ENCODE data around the gene ERN1.
"Not testable (repeated sequence)": the region's sequence is repeated elsewhere in the genome, so short reads cannot be mapped to it uniquely, and the experiment has no call there.

ERN1 gene

DNA sequence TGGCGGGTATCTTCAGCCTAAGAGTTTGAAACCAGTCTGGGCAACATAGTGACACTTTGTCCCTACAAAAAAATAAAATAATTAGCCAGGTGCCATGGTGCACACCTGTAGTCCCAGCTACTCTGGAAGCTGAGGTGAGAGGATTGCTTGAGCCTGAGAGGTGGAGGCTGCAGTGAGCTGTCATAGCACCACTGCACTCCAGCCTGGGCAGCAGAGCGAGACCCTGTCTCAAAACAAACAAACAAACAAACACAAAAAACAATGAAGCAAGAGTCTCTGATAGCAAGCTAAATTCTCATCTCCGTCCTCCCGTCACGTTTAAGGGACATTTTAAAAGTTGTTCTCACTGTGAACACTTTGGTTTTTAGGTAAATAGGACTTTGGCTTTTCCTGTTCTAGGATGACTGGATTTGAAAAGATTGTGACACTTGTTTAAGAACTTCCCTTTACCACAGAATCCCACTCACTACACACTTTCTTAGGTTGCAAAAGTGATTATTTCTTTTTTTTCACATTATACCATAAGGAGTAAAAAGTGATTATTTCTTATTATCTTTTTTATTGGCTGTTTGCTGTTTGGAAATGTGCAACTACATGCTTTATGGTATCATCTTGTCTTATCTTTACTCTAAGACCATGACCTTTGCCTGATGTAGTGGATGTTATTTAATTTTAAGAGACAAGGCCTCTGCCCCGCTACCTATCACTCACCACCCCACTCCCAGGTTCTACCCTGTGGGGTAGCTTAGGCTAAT, 4.4 kb upstream of the ERN1 start:
- DNase-seq: no peak

DNA sequence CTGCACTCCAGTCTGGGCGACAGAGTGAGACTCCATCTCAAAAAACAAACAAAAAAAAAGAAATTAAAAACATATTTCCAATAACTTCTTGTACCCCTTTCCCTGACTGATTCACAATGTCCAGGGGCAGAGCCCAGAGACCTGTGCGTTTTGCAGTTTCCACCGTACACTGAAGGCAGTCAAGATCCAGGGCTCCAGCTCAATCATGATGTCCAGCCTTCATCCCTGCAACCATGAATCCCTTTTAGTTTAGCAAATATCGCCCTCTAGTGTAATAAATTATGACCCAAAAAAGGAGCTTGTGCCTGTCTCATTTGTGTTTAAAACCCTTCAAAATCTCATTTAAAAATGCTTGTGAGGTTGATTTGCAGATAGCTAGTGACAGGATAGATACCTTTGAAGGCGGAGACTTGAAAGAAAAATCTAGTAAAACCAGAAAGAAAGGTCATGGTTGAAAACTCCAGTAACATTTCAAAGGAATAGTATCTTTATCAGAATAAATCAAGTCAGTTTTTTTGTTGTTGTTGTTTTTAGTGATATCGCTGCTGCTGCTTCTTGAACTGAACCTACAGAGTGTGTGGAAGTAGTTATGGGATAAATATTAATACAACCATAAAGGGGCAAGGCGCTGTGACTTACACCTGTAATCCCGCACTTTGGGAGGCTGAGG, 3.7 kb upstream of the ERN1 start:
- peak; percentile 62 for DNase-seq

- DNase-seq: no peak
Observed at GRCh38 chr17:64131606-64132270, 1.8 kb upstream of the ERN1 start.

DNA sequence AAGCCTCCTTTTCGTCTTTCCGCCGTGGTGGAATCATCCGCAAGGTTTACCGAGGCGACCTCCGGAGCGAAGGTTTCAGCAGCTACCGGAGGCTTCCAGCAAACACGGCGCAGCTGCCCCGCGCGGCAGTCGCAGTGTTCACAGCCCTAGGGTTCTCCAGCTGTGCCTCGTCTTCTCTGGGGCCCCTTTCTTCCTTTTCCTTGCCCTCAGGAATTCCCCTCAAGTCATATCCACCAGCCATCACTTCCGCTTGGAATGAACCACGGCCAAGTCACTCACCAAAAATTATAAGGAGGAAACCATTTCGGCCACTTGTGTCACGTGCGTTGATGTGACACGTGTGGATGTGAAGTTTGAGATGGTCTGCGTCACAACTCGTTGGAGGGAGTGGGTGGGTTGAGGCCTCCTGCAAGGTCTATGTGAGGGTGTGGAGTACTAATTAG, 636 bp upstream of the ERN1 start:
- peak; percentile 66 for DNase-seq

GRCh38 chr17:64129515-64129764, 504 bp downstream of the ERN1 start:
- no peak for DNase-seq

DNA sequence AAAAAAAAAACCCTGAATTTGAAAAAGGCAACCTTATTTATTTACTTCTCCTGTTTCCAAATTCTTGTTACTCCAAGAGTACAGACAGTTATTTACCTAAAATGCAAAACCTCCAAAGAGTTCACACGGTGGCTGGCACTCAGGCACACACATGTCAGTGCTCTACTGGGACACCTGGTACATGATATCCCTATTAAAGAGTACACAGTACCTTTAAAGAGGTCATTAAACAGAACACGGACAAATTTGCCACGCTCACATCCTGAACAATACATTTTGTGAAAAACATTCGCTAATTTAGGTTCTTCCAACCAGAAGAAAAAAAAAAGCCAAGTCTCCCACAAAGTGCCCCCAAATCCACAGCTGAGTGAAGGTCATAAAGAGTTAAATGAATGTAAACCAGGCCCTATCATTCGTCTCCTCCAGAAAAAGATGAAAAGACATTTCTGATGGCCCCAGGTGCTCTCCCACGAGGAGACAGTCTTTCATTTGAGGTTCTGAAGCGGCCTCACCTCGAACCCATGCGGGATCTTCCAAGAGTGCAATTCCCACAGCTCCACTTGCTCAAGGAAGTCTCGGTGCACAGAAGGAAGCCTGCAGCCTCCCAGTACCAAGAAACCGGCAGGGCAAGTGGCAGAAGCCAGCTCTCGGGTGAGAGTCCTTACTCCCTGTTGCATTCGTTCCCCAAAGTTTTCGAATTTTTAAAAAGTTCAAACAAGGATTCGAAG, 993 bp downstream of the ERN1 start:
- DNase-seq: no peak

GRCh38 chr17:64126918-64127317, 3.0 kb downstream of the ERN1 start:
- peak; percentile 32 for DNase-seq

- no peak for DNase-seq
Observed at GRCh38 chr17:64125937-64126336, 4.0 kb downstream of the ERN1 start.

DNA sequence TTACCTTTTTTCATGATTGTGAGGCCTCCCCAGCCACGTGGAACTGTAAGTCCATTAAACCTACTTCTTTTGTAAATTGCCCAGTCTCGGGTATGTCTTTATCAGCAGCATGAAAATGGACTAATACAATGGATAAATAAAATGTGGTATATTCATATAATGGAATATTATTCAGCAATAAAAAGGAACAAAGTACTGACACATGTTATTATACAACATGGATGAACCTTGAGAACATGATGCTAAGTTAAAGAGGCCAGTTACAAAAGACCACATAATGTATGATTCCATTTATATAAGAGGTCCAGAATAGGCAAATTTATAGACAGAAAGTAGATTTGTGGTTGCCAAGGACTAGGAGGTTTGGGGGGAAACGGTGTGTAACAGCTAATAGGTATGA, 5.3 kb downstream of the ERN1 start:
- DNase-seq: no peak

- no peak for DNase-seq
Observed at GRCh38 chr17:64123114-64123513, 6.8 kb downstream of the ERN1 start.

DNA sequence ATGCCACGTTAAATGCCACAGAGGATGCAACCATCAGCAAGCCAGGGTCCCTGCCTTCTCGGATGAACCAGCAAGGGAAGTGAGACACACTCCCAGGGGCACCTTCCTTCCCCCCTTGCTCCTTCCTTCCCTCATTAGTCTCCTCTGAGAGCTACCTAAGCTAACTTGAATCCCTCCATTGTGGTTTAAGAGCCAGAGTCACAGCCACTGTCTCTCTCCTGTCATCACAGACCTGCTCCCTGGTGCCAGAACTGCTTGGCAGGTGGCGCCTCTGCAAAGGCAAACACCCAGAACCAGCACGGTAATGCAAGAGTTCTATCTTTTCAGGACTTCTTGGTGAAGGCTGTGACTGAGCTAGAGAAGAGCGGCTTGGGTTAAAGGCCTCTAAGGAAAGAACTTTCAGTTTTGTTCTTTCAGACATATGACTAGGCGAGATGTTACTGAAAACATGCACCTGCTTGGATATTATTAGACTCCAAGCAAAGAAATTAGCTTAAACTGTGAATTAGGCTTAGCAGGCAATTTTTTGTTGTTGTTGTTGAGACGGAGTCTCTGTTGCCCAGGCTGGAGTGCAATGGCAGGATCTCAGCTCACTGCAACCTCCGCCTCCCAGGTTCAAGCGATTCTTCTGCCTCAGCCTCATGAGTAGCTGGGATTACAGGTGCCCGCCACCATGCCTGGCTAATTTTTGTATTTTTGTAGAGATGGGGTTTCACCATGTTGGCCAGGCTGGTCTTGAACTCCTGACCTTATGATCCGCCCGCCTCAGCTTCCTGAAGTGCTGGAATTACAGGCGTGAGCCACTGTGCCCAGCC, 8.8 kb downstream of the ERN1 start:
- DNase-seq: not testable (repeated sequence)

DNA sequence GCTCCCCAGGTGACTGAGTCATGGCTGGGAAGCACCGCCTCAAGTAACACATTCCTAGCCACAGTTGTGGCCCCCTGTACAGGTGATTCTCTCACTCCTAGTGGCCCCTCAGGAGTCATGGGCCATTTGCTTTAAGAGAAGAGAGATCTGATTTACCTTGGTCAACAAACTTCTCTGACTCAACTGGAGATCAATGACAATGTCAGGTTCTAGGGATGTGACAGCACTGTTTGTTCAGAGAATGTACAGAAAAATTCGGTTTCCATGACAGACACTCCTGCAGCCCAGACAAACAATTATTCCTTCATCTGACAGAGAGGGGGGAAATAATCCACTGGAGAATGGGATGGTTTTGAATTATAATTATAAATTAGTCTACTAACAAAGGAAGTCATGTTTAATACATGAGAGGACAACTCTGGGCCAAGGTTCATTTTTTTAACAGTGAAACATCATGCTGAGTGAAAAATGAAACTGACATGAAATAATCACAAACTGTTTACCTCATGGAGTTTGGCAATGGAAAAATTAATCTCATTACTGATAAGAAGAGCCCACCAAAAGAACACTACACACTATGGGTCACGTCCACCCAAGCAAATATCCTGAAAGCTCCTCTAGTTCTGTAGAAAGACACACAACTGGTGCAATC, 9.7 kb downstream of the ERN1 start:
- no peak for DNase-seq

DNA sequence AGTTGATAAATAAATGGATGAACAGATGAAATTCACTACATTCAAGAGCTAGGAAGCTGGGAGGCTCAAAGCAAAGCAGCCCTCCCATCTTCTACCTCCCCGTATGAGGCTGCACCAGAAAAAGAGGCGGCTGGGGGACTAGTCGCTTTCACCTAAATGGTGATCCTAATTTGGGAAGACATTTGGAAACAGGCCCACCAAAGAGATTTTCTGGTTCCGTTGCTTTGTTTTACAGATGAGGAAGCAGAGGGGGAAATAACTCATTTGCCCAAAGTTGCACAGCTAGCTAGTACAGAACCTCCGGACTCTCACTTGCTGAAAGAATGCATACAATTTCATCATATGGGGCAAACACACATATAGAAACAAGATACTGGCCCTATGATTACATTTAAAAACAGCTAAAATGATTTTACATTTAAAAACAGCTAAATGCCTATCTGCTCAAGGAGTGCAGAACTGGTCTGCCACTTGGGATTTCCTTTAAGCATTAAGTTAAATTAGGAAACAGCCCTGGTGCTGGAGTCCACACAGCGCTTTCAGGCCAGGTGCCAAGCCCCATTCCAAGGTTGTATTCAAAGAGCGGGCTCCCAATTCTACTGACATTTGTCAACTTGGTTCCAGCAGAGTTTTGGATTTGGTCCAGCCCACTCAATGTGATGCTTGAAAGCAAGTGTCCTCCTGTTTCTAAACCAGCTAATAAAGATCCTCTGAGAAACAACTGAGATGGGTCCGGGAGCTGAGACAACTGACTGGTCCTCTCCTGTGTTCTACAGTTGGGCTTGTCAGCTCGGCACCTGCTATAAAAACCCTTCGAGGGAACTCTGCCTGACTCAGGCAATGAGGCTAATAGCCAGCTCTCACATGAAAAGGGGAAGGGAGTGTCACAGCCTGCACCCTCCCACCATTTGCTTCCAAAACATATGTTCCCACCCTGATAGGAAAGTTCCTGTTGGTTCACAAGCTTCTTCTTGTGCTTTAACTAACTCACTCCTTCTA, 11.7 kb downstream of the ERN1 start:
- peak; percentile 22 for DNase-seq

- DNase-seq: peak; percentile 79
Observed at GRCh38 chr17:64115822-64116534, 14.0 kb downstream of the ERN1 start.

- no peak for DNase-seq
Observed at GRCh38 chr17:64115043-64115698, 14.8 kb downstream of the ERN1 start.

DNA sequence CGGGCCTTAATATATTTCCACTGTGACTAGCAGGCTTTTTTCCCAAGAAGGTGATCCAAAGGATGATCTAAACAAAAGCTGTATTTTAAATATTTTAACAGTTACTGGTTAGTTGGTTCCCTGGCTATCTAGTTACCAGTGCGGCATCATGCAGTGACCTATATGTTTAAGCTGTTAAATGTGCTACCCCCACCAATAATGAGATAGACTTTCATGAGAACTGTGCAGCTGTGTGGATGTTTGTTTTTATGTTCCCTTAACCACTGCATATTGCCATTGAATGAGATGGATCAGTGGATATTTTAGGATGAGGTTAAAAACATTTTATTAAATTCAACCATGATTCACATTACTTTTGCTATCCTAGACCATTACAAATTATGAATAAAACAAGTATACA, 16.9 kb downstream of the ERN1 start:
- no peak for DNase-seq

DNA sequence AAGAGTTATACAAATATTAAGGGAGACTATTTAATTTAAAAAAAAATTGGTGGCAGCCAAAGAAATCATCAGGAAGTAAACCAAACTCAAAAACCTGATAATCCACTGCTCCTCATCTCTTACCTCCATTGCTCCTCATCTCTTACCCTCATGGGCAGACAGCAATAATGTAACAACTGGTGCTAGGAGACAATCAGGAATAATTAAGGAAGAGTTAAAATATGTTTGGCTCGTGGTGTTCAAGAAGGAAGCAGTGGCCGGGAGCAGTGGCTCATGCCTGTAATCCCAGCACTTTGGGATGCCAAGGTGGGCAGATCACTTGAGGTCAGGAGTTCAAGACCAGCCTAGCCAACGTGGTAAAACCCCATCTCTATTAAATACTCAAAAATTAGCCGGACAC, 18.1 kb downstream of the ERN1 start:
- no peak for DNase-seq

- DNase-seq: no peak
Observed at GRCh38 chr17:64110379-64111152, 19.4 kb downstream of the ERN1 start.

GRCh38 chr17:64109400-64109799, 20.5 kb downstream of the ERN1 start:
- DNase-seq: no peak
